Posterior cingulate gyrus (tissue), 11 donors: ENCODE data around the gene FOSL2.

Experiments used
- DNase-seq, 10 donors: peaks; one replicate each; pipeline versions ENCODE4 v3.0.0 to v3.0.0-alpha.2; 2020 to 2021; ENCODE audit warnings: mixed read lengths in 3 of 10
- intact Hi-C: fragments of 100-400 bp; cut with DNase I; formaldehyde crosslinking; loops from one replicate; pipeline ENCODE4 v1.15.1; 2023

FOSL2 gene

DNA sequence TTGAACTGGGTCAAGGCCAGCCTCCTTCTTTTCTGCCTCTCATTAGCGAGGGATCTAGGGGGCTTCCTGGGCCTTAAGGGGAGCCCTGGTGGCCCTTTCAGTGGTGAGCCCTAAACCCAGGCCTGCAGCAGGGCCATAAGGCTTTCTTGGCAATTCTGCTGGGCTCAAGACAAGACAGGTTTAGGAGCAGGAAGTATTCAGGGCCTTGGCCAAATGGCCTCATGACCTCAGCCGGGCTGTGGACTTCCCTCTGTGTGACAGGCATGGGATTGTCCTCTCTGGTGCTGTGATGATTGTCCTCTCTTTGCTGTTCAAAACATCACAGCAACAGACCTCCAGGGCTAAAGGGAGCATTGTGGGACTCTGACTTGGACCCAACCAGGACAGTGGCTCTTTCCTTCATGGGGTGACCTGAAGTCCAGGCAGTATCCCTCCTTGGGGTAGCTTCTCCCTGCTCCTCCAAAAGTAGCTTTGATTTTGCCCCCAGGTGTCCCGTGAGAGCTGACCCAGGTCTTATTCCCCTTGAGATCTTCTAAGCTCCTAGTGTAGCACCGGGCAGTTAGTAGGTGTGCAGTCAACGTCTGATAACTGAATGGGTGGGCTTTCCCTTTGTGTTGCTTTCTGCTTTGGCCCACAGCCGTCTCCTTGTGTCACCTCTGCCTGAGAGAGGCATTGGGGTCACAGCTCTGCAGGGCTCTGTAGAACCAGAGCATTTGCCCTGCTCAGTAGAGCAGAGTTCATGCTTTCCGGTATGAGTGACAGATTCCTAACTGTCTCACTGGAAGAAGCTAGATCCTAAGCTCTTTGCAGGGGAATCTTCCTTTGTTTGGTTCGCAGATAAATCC is 14.7 kb downstream of the FOSL2 start:
- DNase-seq, result peak in 1 of 10 donors; percentile 22
- intact Hi-C loops, result no loop called here

DNA sequence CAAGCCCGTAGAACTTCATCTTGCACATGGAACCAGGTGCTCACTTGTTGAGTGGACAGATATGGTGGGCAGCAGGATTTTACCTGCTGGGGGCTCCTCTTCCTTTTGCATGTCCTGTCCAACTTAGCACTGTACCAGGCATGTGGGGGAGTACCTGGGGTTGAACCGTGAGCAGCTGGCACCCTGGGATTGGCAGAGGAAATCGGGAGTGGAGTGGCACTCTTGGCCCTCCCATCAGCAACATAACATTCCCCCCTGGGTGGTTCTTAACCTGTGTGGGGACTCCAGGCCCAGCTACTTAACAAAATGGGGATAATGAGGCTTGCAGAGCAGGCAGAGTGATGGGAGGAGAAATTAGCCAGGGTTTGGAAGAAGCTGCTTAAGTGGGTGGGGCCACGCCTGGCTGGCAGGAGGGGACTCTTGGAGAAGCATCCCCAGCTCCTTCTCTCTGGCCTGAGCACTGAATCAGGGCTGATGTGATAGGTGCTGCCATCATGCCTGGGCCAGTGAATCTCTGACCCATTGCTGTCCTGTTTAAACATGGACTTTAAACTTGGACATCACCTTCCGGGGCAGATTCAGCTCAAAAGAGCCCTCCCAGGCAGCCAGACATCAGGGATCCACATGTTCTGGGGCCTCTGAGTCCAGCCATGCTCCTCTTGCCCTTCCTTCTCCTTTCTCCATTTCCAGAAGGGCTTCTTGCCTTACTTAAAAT is 15.5 kb downstream of the FOSL2 start:
- DNase-seq, result peak in 1 of 10 donors; percentile 63
- intact Hi-C loops, result no loop called here

DNA sequence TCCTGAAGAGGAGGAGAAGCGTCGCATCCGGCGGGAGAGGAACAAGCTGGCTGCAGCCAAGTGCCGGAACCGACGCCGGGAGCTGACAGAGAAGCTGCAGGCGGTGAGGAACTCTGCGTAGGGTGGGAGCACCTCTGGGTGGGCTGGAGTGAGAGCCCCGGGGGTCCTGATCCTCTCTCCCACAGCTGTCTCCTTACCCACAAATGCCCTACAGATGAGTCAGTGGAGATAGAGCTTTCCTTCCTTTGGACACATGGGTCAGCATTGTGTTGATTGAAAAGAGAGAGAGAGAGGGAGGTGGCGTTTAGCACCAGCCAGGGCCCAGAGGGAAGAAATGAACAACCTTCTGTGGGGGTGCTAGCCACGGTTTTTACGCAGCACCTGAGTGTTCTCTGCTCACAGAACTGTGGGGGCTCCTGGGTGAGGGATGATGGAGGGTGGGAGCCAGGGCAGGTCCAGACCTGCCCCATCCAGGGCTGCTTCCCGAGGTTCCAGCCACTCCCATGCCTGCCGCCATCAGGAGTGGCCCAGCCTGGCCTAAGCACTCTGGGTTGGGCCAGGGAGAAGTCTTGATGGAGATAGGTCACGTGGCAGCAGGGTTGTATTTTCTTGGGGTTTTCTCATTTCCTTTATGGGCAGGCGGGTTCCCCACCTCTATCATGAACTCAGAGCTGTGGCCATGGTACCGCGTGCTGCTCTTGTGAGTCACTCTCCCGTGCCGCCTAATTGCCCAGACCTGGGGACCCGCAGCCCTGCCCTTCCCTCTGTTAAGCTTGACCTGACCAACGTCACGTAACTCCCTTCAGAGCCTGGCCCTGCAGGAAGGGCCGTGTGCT is 16.3 kb downstream of the FOSL2 start:
- intact Hi-C loops, result no loop called here
- DNase-seq, result peak in 1 of 10 donors; percentile 78

DNA sequence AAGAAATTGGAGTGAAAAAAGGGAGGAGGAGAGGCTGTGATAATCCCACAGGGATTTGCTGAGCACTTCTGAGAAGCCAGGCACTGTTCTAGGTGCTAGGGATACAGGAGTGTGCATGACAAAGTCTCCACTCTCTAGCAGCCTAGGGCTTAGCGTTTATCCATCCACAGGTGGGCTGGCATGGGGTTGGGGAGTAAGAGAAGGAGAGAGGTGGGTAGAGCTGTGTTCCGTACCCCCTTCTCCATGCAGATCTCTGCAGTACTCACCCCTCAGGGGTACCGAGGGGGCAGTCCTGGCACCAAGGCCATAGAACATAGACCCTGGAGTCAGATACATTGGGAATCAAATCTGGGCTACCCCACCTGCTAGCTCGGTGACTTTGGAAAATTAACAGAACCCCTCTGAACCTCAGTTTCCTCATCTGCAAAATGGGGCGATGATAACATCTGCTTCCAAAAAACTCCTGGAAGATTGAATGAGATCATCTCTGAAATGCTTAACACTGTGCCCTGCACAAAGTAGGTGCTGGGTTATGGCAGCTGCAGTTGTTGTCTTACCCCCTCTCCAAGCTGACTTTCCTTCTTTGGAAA is 18.6 kb downstream of the FOSL2 start:
- intact Hi-C loops, result no loop called here
- DNase-seq, result peak in 1 of 10 donors; percentile 10

DNA sequence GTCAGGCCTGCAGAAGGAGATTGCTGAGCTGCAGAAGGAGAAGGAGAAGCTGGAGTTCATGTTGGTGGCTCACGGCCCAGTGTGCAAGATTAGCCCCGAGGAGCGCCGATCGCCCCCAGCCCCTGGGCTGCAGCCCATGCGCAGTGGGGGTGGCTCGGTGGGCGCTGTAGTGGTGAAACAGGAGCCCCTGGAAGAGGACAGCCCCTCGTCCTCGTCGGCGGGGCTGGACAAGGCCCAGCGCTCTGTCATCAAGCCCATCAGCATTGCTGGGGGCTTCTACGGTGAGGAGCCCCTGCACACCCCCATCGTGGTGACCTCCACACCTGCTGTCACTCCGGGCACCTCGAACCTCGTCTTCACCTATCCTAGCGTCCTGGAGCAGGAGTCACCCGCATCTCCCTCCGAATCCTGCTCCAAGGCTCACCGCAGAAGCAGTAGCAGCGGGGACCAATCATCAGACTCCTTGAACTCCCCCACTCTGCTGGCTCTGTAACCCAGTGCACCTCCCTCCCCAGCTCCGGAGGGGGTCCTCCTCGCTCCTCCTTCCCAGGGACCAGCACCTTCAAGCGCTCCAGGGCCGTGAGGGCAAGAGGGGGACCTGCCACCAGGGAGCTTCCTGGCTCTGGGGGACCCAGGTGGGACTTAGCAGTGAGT is 19.4 kb downstream of the FOSL2 start:
- peak in 1 of 10 donors; percentile 61 for DNase-seq
- intact Hi-C loops, result no loop called here

DNA sequence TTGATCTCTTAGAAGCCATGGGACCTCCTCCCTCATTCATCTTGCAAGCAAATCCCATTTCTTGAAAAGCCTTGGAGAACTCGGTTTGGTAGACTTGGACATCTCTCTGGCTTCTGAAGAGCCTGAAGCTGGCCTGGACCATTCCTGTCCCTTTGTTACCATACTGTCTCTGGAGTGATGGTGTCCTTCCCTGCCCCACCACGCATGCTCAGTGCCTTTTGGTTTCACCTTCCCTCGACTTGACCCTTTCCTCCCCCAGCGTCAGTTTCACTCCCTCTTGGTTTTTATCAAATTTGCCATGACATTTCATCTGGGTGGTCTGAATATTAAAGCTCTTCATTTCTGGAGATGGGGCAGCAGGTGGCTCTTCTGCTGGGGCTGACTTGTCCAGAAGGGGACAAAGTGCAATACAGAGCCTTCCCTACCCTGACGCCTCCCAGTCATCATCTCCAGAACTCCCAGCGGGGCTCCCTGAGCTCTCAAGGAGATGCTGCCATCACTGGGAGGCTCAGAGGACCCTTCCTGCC is 20.0 kb downstream of the FOSL2 start:
- peak in 1 of 10 donors; percentile 22 for DNase-seq
- intact Hi-C loops, result no loop called here

DNA sequence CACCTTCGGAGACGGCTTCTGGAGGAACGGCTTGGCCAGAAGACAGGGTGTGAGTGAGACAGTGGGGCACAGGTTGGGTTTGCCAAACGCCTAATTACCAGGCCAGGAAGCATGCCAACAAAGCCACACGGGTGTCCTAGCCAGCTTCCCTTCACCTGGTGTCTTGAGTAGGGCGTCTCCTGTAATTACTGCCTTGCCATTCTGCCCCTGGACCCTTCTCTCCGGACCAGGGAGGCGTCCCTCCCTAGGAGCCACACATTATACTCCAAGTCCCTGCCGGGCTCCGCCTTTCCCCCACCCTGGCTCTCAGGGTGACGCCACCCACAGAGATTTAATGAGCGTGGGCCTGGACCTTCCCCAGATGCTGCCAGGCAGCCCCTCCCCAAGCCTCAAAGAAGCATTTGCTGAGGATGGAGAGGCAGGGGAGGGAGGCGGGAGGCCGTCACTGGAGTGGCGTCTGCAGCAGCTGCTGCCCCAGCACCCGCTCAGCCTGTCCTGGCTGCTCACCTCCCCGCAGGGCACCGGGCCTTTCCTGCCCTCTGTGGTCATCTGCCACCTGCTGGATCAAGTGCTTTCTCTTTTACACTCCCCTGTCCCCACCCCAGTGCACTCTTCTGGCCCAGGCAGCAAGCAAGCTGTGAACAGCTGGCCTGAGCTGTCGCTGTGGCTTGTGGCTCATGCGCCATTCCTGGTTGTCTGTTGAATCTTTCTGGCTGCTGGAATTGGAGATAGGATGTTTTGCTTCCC is 20.7 kb downstream of the FOSL2 start:
- DNase-seq, result peak in 1 of 10 donors; percentile 83
- intact Hi-C loops, result no loop called here

DNA sequence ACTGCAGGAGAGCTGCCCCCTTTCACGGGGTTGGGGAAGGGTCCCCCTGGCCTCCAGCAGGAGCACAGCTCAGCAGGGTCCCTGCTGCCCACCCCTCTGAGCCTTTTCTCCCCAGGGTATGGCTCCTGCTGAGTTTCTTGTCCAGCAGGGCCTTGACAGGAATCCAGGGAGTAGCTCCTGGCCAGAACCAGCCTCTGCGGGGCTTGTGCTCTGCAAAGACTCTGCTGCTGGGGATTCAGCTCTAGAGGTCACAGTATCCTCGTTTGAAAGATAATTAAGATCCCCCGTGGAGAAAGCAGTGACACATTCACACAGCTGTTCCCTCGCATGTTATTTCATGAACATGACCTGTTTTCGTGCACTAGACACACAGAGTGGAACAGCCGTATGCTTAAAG is 21.2 kb downstream of the FOSL2 start:
- intact Hi-C loops, result no loop called here

DNA sequence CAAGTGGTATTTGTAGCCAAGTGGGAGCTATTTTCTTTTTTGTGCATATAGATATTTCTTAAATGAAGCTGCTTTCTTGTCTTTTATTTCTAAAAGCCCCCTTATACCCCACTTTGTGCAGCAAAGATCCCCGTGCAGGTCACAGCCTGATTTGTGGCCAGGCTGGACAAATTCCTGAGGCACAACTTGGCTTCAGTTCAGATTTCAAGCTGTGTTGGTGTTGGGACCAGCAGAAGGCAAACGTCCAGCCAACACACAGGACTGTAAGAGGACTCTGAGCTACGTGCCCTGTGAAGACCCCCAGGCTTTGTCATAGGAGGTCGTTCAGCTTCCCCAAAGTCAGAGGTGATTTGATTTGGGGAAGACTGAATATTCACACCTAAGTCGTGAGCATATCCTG is 21.9 kb downstream of the FOSL2 start:
- intact Hi-C loops, result no loop called here
- DNase-seq, result peak in 1 of 10 donors; percentile 24

More for the DNA sequence above, 21.2 kb downstream of the FOSL2 start:
- no peak for DNase-seq

DNA sequence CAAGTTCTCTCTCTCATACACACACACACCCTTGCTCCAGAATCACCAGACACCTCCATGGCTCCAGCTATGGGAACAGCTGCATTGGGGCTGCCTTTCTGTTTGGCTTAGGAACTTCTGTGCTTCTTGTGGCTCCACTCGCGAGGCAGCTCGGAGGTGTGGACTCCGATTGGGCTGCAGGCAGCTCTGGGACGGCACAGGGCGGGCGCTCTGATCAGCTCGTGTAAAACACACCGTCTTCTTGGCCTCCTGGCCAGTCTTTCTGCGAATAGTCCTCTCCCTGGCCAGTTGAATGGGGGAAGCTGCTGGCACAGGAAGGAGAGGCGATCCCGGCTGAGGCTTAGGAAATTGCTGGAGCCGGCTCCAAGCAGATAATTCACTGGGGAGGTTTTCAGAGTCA is 22.4 kb downstream of the FOSL2 start:
- intact Hi-C loops, result no loop called here
- peak in 1 of 10 donors; percentile 65 for DNase-seq

DNA sequence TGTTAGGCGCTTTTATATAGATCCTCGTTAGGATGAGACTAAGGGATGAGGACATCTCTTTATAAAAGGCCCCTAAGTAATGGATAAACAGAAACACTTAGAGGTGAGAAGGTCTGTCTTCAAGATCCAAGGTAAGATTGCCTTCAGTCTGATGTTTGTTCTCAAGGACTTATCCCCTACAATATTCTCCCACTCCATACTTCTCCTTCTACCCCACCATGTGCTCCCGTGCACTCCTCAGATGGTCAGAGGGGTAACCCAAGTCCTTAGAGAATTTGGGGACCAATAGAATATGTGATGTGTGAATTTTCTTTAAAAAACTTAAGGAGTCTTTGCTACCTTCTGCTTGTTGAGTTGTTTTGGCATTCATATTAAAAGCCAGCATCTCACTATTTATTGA is 23.1 kb downstream of the FOSL2 start:
- DNase-seq, result peak in 1 of 10 donors; percentile 8
- intact Hi-C loops, result no loop called here

DNA sequence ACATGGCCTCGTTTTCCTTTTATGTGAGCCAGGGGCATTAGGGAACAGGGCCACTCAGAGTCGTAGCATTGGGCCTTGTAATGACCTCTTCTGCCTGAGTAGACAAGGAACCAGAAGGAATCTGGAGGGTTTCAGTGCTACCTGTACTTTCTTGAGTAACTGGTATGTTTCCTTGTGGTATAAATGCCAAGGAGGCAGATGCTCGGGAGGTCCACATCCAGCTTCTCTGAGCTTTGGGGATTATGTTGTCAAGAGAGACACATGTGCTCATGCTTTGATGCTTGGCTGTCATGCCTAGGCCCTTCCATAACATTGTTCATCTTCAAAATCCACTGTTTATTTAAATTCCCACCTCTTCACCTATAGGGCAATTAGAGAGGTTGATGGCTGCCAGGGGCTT is 26.3 kb downstream of the FOSL2 start:
- DNase-seq, result peak in 1 of 10 donors; percentile 12
- intact Hi-C loops, result no loop called here

DNA sequence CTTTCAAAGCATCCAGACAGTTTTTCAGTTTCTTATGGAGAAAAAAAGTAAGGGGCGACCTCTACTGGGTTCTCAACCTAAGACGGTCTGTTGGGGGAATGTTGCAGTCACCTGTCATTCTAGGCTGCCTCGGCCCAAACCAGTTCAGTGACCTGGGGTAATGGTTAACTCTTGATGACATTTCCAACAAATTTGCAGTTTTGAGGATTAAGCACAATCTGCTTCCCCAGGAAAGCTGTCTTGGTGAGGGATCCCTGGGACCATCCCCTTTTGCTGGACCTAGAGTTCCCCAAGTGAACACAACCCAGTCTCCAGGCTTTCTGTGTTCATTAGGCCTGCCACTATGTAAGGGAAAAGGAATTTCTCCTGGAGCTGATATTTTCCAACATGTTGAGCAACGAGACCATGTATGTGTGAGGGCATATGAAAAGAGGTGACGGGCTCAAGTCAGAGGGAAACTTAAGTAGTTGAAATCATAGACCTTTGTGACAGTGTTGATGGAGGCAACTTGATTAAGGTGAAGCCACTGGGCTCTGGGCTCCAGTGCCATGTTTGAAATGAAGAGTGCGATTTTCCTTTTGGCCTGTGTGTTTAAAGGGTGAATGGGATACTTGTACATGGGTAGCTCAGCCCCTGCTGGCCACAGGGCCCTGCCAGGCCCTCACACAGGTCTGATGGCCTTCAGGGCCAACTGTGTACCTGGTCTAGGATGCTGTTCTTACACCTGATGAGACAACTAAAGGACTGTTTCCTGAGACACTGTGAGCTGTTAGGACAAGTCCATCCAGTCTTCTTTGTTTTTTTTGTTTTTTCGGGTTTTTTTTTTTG is 27.0 kb downstream of the FOSL2 start:
- intact Hi-C loops, result no loop called here
- DNase-seq, result peak in 1 of 10 donors; percentile 42

DNA sequence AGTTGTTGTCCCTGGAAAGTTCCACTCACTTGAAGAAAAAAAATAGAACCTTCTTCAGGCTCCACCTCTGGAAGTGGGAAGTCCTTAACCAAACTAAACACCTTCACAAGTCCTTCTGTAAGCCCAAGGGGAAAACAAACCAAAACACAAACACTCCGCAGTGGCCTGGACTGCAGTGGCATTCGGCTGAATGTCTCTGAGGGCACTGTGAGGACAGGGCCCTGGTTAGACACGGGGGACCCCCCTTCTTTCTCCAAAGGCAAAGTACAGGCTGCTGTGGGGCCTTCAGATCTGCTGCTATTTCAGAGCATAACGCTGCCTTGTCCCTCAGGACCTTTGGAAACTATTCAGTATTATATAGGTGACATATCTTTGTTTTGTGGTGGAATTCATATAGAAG is 28.1 kb downstream of the FOSL2 start:
- intact Hi-C loops, result no loop called here
- DNase-seq, result no peak

DNA sequence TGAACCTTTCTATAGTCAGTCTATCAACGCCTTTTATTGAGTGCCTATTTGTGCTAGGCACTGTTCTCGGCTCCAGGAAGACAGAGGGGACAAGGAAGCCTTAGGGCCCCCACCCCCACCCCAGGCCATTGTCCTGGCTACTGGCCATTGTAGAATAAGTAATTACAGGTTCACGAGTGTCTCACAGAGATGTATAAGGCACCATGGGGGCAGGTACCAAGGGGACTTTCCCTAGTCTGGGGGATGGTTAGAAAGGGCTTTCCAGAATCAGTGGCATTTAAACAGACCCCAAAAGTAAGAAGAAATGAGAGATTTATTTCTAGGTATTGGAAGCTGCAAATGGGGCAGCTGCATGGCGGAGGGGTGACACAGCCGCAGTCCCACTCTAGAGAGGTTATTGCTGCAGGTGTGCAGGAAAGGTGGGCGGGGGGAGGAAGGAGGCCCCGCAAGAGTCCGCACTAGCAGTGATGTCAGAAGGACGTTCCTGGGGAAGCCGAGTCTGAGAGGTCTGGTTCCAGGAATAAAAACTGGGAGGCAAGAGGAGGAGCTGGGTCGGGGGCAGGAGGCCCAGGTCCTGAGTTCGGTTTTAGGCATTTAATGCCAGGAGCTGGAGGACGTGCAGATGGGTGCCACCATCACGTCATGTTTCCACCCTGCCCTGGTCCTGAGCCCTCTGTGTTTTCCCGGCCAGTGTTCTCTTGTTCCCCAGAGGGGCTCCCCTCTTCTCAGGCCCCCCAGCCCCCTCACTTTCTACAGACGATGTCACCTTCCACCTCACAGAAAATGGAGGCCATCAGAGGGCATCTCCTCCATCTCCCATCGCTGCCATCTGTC is 30.5 kb downstream of the FOSL2 start:
- intact Hi-C loops, result no loop called here
- peak in 1 of 10 donors; percentile 56 for DNase-seq

DNA sequence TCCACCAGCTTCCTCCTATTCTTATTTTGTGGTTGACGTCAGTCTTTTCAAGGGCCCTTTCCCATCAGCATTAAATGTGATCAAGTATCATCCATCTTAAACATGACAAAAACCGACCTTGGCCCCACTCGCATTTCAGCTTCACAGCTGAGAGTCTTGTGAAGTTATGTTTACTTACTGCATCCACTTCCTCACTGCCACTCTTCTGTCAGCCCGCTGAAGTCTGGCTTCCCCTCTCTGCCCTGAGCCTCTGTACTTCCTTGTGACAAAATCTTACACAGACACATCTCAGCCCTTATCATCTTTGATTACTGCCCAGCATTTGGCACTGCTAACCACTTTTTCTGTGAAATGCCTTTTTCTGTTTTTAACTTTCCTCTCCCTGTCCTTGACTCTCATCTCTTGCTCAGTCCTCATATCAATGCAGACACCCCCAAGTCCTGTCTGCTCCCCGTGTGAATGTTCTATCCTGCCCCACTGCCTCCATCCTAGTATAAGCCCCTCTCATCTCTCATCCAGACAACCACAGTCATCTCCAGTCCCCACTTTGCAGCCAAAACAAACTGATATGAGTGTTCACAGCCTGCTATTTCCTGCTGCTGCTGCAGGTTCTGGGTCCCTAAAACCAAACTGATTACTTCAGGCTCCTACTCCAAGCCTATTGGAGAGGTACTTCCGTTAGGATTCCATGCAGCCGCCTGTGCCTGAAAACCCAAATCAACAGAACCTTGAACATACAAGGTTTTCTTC is 31.4 kb downstream of the FOSL2 start:
- DNase-seq, result peak in 1 of 10 donors; percentile 10

More for the DNA sequence above, 31.4 kb downstream of the FOSL2 start:
- intact Hi-C loops, result no loop called here
